GM21619 (cell line): ENCODE measurements around the gene BAD.

Experiments used
- ATAC-seq: cut with Tn5 transposase; IDR thresholded peaks from one replicate; pipeline ENCODE4 v1.9.1; 2021; ENCODE audit not compliant: unreplicated experiment

The BAD gene

DNA sequence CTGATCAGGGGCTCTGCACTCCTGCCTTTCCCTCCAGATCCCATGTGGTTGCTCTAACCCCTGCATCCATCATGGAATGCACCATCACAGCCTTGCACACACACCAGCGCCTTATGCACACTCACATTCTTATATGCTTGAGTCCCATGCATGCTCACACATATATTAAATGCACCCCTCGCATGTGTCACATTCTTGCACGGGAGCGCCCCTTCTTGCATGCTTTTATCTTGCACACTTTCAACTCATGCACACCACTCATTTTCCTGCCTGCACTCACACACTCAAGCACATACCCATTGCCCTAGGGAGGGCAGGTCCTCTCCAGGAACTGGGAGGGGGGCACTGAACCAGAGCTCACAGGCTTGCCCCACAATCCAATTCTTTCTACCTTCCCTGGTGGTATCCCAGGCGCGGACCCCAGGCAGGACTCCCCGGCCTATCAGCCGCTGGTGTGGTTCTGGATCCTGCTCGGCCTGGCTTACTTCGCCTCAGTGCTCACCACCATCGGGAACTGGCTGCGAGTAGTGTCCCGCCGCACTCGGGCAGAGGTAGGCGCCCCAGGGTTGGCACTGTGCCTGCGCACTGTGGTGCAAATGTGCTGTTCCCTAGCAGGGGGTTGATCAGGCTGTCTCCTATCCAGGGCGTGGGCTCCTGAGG is 13.4 kb upstream of the BAD start:
- ATAC-seq = no peak

DNA sequence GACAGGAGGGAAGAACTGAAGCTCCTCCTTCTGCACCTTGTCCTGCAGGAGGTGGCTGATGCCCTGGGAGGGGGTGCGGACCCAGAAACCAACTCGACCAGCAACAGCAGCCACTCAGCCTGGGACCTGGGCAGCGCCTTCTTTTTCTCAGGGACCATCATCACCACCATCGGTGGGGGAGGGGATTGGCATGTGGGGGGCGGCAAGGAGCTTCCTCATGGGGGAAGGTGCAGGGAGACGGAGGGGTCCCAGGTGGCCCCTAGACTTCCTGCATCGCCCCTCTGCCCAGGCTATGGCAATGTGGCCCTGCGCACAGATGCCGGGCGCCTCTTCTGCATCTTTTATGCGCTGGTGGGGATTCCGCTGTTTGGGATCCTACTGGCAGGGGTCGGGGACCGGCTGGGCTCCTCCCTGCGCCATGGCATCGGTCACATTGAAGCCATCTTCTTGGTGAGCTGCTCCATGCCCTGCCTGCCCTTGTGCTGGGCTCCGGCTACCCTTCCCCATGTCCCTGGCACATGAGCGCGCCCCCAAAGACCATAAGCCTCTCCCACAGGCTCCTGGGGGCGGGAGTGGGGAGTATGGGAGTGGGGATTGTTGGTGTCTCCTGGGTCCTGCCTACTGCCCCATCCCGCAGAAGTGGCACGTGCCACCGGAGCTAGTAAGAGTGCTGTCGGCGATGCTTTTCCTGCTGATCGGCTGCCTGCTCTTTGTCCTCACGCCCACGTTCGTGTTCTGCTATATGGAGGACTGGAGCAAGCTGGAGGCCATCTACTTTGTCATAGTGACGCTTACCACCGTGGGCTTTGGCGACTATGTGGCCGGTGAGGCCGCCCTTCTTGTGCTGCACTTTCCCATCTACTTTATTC is 12.6 kb upstream of the BAD start:
- no peak for ATAC-seq

GRCh38 chr11:64296236-64296635 is 11.8 kb upstream of the BAD start:
- no peak for ATAC-seq

DNA sequence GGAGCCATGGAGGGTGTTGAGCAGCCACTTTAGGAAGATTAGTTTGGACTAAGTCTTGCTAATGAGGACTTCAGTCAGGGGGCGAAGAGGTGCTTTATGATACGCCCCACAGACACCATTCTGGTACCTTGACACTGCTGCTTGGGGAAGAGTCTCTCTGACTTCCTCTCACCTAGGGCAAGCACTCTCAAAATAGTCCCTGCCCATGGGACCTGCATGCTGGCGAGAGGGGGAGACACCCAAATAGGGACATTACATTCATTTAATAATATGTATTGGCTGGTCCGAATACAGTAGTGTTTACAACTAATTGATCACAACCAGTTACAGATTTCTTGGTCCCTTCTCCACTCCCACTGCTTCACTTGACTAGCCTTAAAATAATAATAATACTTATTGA is 11.3 kb upstream of the BAD start:
- no peak for ATAC-seq

- no peak for ATAC-seq
Measured at GRCh38 chr11:64294774-64295173, 10.3 kb upstream of the BAD start.

- no peak for ATAC-seq
Measured at GRCh38 chr11:64292460-64293254, 8.2 kb upstream of the BAD start.

GRCh38 chr11:64291752-64292459 is 7.4 kb upstream of the BAD start:
- ATAC-seq = no peak

DNA sequence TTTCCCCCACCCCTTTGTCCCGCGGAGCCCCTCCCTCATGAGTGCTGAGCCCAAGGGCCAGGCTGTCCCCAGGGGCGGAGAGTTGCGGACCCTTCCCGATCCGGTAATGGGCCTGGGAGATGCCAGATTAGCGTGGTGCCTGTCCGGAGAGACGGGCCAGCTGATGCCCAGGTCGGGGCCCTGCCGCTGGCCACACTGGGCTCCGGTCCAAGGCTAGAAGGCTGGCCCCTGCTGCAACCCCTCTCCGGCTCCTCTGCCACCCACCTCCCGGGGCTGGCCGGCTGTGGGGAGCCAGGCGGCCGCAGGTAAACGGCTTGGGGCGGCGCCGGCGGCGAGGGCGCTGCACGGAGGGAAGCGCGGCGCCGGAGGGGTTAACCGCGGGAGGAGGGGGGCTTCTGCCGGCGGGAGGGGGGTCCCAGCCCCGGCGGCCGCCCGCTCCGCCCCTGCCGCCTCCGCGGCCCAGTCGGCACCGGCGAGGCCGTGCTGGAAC is 6.8 kb upstream of the BAD start, which contains the start of gene KCNK4:
Gene KCNK4 (plus strand): TSS at position 41 of the 490 bp plus-strand sequence. CDS start 1,717 bp downstream, outside the sequence.
- no peak for ATAC-seq

- no peak for ATAC-seq
Measured at GRCh38 chr11:64290352-64291261, 6.1 kb upstream of the BAD start.

- no peak for ATAC-seq
Measured at GRCh38 chr11:64289002-64289564, 4.6 kb upstream of the BAD start.

- no peak for ATAC-seq
Measured at GRCh38 chr11:64288353-64288750, 3.9 kb upstream of the BAD start.

- no peak for ATAC-seq
Measured at GRCh38 chr11:64287676-64288352, 3.3 kb upstream of the BAD start.

GRCh38 chr11:64286801-64287159 is 2.3 kb upstream of the BAD start:
- no peak for ATAC-seq

GRCh38 chr11:64285885-64286800 is 1.7 kb upstream of the BAD start:
- ATAC-seq = no peak

DNA sequence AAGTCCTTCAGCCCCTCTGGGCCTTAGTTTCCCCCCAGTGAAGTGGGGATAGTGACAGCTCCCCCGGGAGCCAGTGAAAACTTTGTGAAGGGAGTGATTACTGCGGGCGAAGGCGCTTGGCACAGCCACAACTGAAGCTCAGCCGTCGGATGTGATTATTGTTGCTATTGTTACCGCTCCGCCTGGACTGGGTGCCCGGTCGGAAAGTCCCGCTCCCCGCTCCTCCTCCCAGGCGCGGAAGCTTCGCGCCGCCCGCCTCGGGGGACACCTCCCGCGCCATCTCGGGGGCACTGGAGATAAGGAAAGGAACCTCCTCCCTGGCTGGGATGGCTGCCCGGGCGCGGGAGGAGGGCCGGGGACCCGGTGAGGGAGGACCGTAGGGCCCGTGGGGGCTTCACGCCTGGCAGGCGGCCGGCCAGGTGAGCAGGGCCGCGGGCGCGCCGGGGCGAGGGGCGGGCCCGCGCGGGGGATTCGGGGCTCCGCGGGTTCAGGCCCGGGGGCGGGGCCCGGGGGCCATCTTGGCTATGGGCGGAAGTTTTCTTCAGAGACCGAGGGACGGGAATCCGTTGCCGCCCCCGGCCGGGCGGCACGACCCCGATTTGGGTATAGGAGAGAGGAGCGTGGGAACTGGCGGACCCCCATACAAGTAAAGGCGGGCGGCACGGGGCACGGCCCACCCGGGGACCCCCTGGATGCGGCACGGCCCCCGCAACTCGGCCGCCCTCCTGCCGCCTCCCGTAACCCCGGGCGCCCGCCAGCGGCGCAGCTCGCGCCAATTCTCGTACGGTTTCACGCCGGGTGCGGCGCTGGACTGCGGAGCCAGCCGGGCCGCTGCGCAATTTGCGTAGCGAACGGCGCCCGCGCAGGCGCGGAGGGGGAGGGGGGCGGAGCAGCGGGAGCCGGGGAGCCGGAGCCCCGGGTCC is 758 bp upstream of the BAD start, which contains the start of gene GPR137:
Gene GPR137 (plus strand): TSS at position 887 of the 923 bp plus-strand sequence. CDS start 677 bp downstream, outside the sequence.
- peak; percentile 55 for ATAC-seq

- ATAC-seq = no peak
Measured at GRCh38 chr11:64283092-64283491, 1.4 kb downstream of the BAD start.
